HepG2 (cell line): ENCODE data around the gene TOR4A. TPM values are rescaled to one million over a fixed set of nuclear protein-coding genes. Genes with fewer than 3 reads are reported as not detected.

Source experiments
- CAMTA2 ChIP-seq: sonication (generic); formaldehyde crosslinking; IDR thresholded peaks from 2 replicates; pipeline ENCODE4 v1.4.0; 2020; ENCODE audit warnings: mild to moderate bottlenecking, missing genetic modification reagents, borderline replicate concordance
- DBP ChIP-seq: sonication (generic); formaldehyde crosslinking; IDR thresholded peaks from 2 replicates; pipeline ENCODE4 v1.4.0; 2020; ENCODE audit warnings: missing genetic modification reagents; ENCODE audit errors: not compliant biosample characterization
- IRF1 ChIP-seq: sonication (generic); formaldehyde crosslinking; IDR thresholded peaks from 2 replicates; pipeline ENCODE4 v1.4.0; 2020; ENCODE audit warnings: low read depth, mild to moderate bottlenecking, missing genetic modification reagents
- KDM5A ChIP-seq: fragments of 200-600 bp; sonication (generic); IDR thresholded peaks from 2 replicates; pipeline ENCODE4 v1.7.0; 2018; ENCODE audit warnings: antibody characterized with exemption, mild to moderate bottlenecking, low read length, borderline replicate concordance
- MATR3 ChIP-seq: sonication (generic); formaldehyde crosslinking; IDR thresholded peaks from 2 replicates; pipeline ENCODE4 v1.4.0; 2020; ENCODE audit warnings: missing genetic modification reagents
- RAD21 ChIP-seq: fragments of 450-650 bp; formaldehyde crosslinking; IDR thresholded peaks from 2 replicates; pipeline ENCODE4 v1.5.0; 2020; ENCODE audit warnings: mild to moderate bottlenecking
- RFXAP ChIP-seq: sonication (generic); formaldehyde crosslinking; IDR thresholded peaks from 2 replicates; pipeline ENCODE4 v1.4.0; 2020; ENCODE audit warnings: missing genetic modification reagents, borderline replicate concordance
- RXRB ChIP-seq: IDR thresholded peaks from 2 replicates; pipeline ENCODE4 v1.6.1; 2016; ENCODE audit warnings: borderline replicate concordance, missing genetic modification reagents, missing compliant biosample characterization
- TEAD2 ChIP-seq: sonication (generic); formaldehyde crosslinking; IDR thresholded peaks from 2 replicates; pipeline ENCODE4 v1.9.0; 2021; ENCODE audit warnings: missing genetic modification reagents
- TOE1 ChIP-seq: sonication (generic); formaldehyde crosslinking; IDR thresholded peaks from 2 replicates; pipeline ENCODE4 v1.4.0; 2020; ENCODE audit warnings: mild to moderate bottlenecking, missing genetic modification reagents
- TRIM22 ChIP-seq: fragments of 450-650 bp; IDR thresholded peaks from 2 replicates; pipeline ENCODE4 v1.6.1; 2017
- ZBTB39 ChIP-seq: sonication (generic); formaldehyde crosslinking; IDR thresholded peaks from 2 replicates; pipeline ENCODE4 v1.5.0; 2020; ENCODE audit warnings: missing genetic modification reagents
- ZFP91 ChIP-seq: sonication (generic); formaldehyde crosslinking; IDR thresholded peaks from 2 replicates; pipeline ENCODE4 v1.9.0; 2022; ENCODE audit warnings: missing genetic modification reagents, mild to moderate bottlenecking, borderline replicate concordance
- ZNF124 ChIP-seq: sonication (generic); formaldehyde crosslinking; IDR thresholded peaks from 2 replicates; pipeline ENCODE4 v1.4.0; 2020; ENCODE audit warnings: missing genetic modification reagents
- ZNF552 ChIP-seq: sonication (generic); formaldehyde crosslinking; IDR thresholded peaks from 2 replicates; pipeline ENCODE4 v1.9.0; 2022; ENCODE audit warnings: missing genetic modification reagents, mild to moderate bottlenecking, borderline replicate concordance
- ZNF558 ChIP-seq: sonication (generic); formaldehyde crosslinking; IDR thresholded peaks from 2 replicates; pipeline ENCODE4 v1.9.0; 2022; ENCODE audit warnings: mild to moderate bottlenecking, missing genetic modification reagents, borderline replicate concordance
- ZNF576 ChIP-seq: sonication (generic); formaldehyde crosslinking; IDR thresholded peaks from 2 replicates; pipeline ENCODE4 v1.4.0; 2020; ENCODE audit warnings: mild to moderate bottlenecking, missing genetic modification reagents
- ZNF605 ChIP-seq: sonication (generic); formaldehyde crosslinking; IDR thresholded peaks from 2 replicates; pipeline ENCODE4 v1.8.0; 2022; ENCODE audit warnings: mild to moderate bottlenecking, missing genetic modification reagents
- ZNF704 ChIP-seq: sonication (generic); formaldehyde crosslinking; IDR thresholded peaks from 2 replicates; pipeline ENCODE4 v1.8.1; 2023; ENCODE audit warnings: mild to moderate bottlenecking, inconsistent platforms, moderate library complexity, missing genetic modification reagents, borderline replicate concordance
- ZNF737 ChIP-seq: sonication (generic); formaldehyde crosslinking; IDR thresholded peaks from 2 replicates; pipeline ENCODE4 v1.5.0; 2020; ENCODE audit warnings: missing genetic modification reagents, mild to moderate bottlenecking, borderline replicate concordance
- polyA plus RNA-seq, 8 experiments: library from polyadenylated mRNA; depleted of rRNA in 3 of 8; stranded (reverse) in 7 of 8; unstranded in 1 of 8; fragments of >200 nt; fragmentation: Illumina TruSeq in 4 of 8; extraction: Trizol in 4 of 8; gene quantifications; 2 replicates each; pipeline versions ENCODE4 v1.2.1 to v1.2.3, GENCODE V29; 2011 to 2016; ENCODE audit warnings: low read depth in 4 of 8, missing spikeins in 1 of 8, mixed read lengths in 1 of 8; ENCODE audit not compliant: insufficient read depth in 1 of 8
- total RNA-seq, 5 experiments: library from RNA; depleted of rRNA; stranded (reverse); fragments of >200 nt; fragmentation: Illumina TruSeq; extraction: Trizol; gene quantifications; 2 replicates each; pipeline ENCODE4 v1.2.3, GENCODE V29; 2016; ENCODE audit warnings: low read depth in 1 of 5

Gene TOR4A
- total and polyA plus RNA-seq, 2 of the 13 experiments (the other 11 are each of a cell fraction or from before 2014, with no cell fraction given): 11.1 to 14.2 TPM

GRCh38 chr9:137240841-137241489 is 36.6 kb upstream of the TOR4A start, which contains the start of gene TUBB4B (continued):
- TF ChIP-seq TRIM22: no peak
- no peak for TF ChIP-seq IRF1 (CRISPR knock-in tag)
- TF ChIP-seq TOE1 (CRISPR knock-in tag): no peak
- TF ChIP-seq RXRB (CRISPR knock-in tag): peak; percentile 47; the same call in 1 of the 2 replicates
- TF ChIP-seq ZNF576 (CRISPR knock-in tag): no peak
- no peak for TF ChIP-seq ZNF558 (CRISPR knock-in tag)
- TF ChIP-seq ZNF737 (CRISPR knock-in tag): no peak
- TF ChIP-seq RFXAP: peak; percentile 85; the same call in 1 of the 2 replicates
- 0 out of 2 replicates have a peak, but pooled peaks have one; percentile 76 for TF ChIP-seq TEAD2
- peak; percentile 69 for TF ChIP-seq RAD21 (CRISPR knock-in tag)
- TF ChIP-seq ZNF124 (CRISPR knock-in tag): peak; percentile 76; the same call in 1 of the 2 replicates
- TF ChIP-seq CAMTA2 (CRISPR knock-in tag): no peak
- no peak; the same call in 1 of the 2 replicates for TF ChIP-seq KDM5A
- peak; percentile 69 for TF ChIP-seq ZNF605
- no peak for TF ChIP-seq ZNF704 (CRISPR knock-in tag)
- no peak for TF ChIP-seq MATR3 (CRISPR knock-in tag)
- TF ChIP-seq DBP (CRISPR knock-in tag): peak; percentile 53
- no peak; the same call in 1 of the 2 replicates for TF ChIP-seq ZFP91 (CRISPR knock-in tag)
- TF ChIP-seq ZBTB39 (CRISPR knock-in tag): no peak
- no peak; the same call in 1 of the 2 replicates for TF ChIP-seq ZNF552 (CRISPR knock-in tag)
